Gastroesophageal sphincter (tissue), 3 donors: ENCODE data around the gene FBXO28.

Experiments used
- CTCF ChIP-seq, 4 experiments: fragments of 200-600 bp in 2 of 4; fragments of 450-650 bp in 2 of 4; sonication (generic) in 1 of 4; IDR thresholded peaks; one replicate each; pipeline ENCODE4 v1.5.1; 2017 to 2019; ENCODE audit warnings: antibody characterized with exemption in 4 of 4, mild to moderate bottlenecking in 2 of 4, moderate library complexity in 2 of 4
- EP300 ChIP-seq: sonication (generic); formaldehyde crosslinking; IDR thresholded peaks from one replicate; pipeline ENCODE4 v1.6.1; 2017; ENCODE audit warnings: antibody characterized with exemption, mild to moderate bottlenecking
- POLR2AphosphoS5 ChIP-seq: sonication (generic); formaldehyde crosslinking; IDR thresholded peaks from one replicate; pipeline ENCODE4 v1.6.1; 2017; ENCODE audit warnings: antibody characterized with exemption

GRCh38 chr1:224192082-224192788 lies 78.3 kb downstream of the FBXO28 start:
- no peak for TF ChIP-seq CTCF (IDR thresholded peaks at IDR 0.05)
- no peak for TF ChIP-seq POLR2AphosphoS5
- no peak for TF ChIP-seq EP300
